Measurements from ENCODE around the gene EIF2D.

EIF2D gene

GRCh38 chr1:206560007-206560716, 52.1 kb downstream of the EIF2D start:
- peak overlapping the region; percentile 17 for H3K27ac ChIP-seq
- H3K9me3 ChIP-seq (ENCODE audit: severe bottlenecking) = no peaks in the 10 kb centered on the region
- TF ChIP-seq CTCF (IDR thresholded peaks at IDR 0.05; ENCODE audit: low read depth, low read length) = no peak
- H3K27me3 ChIP-seq (ENCODE audit: insufficient read depth, low read depth, severe bottlenecking) = no peaks in the 10 kb centered on the region
- peak; percentile 52 for DNase-seq
- no peak overlapping the region for H3K4me3 ChIP-seq (ENCODE audit: low read depth, low read length)
- peaks cover 7% of the 10 kb centered on the region for H3K36me3 ChIP-seq

DNA sequence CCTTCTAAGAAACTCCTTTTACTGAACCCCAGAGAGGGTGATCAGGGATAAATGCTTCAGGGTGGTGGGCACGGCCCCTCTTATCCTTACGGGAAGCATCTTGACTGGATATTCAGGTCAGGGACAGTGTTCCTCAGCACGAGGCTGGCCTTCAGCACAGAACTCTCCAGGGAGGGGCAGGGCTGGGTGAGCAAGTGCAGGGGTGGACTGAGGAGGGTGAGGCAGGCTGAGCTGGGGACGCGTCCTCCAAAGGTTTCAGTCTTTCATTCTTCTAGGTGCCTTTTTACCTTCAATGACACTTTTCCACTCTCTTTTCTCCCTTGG, 52.6 kb downstream of the EIF2D start:
- Histone ChIP-seq H3K4me3 (ENCODE audit: low read depth, low read length) (no peak overlapping the region), H3K9me3 (ENCODE audit: severe bottlenecking) (no peaks in the 10 kb centered on the region), H3K27me3 (ENCODE audit: insufficient read depth, low read depth, severe bottlenecking) (no peaks in the 10 kb centered on the region), H3K27ac (peak overlapping the region; percentile 17), H3K36me3 (peaks cover 7% of the 10 kb centered on the region)
- peak; percentile 41 for DNase-seq
- no peak for TF ChIP-seq CTCF (IDR thresholded peaks at IDR 0.05; ENCODE audit: low read depth, low read length)

DNA sequence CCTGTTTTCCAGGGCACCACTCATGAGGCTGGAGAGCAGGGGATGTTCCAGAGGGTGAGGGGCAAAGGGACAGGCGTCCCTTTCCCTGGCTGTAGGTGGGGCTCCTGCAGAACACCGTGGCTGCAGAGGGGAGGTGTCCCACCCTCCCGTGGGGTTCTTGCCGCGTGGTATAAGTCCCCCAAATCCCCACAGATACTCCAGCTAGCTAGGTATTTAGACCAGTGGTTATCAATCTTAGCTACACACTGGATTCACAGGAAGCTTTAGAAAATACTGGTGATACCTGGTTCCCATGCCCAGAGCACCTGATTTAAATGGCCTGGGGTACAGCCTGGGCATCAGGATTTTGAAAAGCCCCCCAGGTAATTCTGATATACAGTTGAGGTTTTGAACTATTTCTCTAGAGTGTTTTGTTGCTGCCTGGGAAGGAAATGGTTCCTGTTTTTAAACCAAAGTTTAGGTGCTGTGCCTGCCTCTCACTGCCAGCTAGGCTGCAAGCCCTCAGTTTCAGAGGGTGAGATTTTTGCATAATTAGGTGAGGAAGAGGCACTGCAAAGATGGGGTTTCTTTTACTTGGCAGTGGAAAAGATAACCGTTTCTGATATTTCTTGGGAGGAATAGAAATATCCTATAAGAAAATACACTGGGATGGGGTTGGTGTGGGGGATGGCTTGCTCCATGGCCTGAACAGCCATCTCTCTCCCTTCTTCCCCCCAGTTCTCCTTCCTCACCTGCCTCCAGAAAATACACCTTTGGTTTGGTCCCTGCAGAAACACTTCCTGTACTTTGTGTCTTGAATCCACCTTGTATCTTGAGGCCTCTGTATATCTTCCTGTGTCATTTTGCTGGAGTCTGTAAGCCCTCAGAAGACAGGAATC, 53.2 kb downstream of the EIF2D start:
- H3K36me3 ChIP-seq = peaks cover 7% of the 10 kb centered on the region
- DNase-seq = no peak
- H3K27me3 ChIP-seq (ENCODE audit: insufficient read depth, low read depth, severe bottlenecking) = no peaks in the 10 kb centered on the region
- H3K27ac ChIP-seq = no peak overlapping the region
- H3K9me3 ChIP-seq (ENCODE audit: severe bottlenecking) = no peaks in the 10 kb centered on the region
- no peak overlapping the region for H3K4me3 ChIP-seq (ENCODE audit: low read depth, low read length)
- no peak for TF ChIP-seq CTCF (IDR thresholded peaks at IDR 0.05; ENCODE audit: low read depth, low read length)

- TF ChIP-seq CTCF (IDR thresholded peaks at IDR 0.05; ENCODE audit: low read depth, low read length) = no peak
- Histone ChIP-seq H3K9me3 (ENCODE audit: severe bottlenecking) (no peaks in the 10 kb centered on the region), H3K4me3 (ENCODE audit: low read depth, low read length) (peak overlapping the region; percentile 56), H3K27me3 (ENCODE audit: insufficient read depth, low read depth, severe bottlenecking) (no peaks in the 10 kb centered on the region), H3K27ac (peak overlapping the region; percentile 68), H3K36me3 (peaks cover 7% of the 10 kb centered on the region)
- DNase-seq = no peak
These were observed 54.4 kb downstream of the EIF2D start for GRCh38 chr1:206557636-206558473.

GRCh38 chr1:206556750-206557635, 55.3 kb downstream of the EIF2D start:
- Histone ChIP-seq H3K27me3 (ENCODE audit: insufficient read depth, low read depth, severe bottlenecking) (no peaks in the 10 kb centered on the region), H3K4me3 (ENCODE audit: low read depth, low read length) (peak overlapping the region; percentile 56), H3K27ac (peak overlapping the region; percentile 68), H3K36me3 (peaks cover 2% of the 10 kb centered on the region), H3K9me3 (ENCODE audit: severe bottlenecking) (no peaks in the 10 kb centered on the region)
- peak; percentile 93 for DNase-seq
- TF ChIP-seq CTCF (IDR thresholded peaks at IDR 0.05; ENCODE audit: low read depth, low read length) = no peak
